HUDEP-2 (cell line): ENCODE data around the gene HELZ.

Source experiments
- DNase-seq, 76 experiments: peaks; one replicate each; lab custom pipeline; 2025; ENCODE audit not compliant: unreplicated experiment in 76 of 76; lab: John Stamatoyannopoulos, UW

The HELZ gene

DNA sequence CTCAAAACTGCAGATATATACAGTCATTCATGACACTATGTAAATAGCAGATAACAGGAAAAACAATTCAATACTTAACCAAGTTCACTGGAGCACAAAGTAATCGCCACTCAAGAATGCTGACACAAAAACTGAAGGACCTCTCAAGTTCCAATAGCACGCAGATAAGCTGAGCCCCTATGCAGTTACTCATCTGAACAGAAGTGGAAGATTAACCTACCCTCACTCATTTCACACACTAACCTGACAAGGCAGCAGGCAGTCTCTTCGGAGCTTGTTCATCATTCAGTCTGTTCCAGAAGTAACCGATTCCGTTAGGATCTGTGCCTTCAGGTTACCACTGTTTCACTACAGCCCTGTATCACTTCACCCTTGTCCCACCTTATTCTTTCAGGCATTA, 6.0 kb downstream of the HELZ start:
- no peak for DNase-seq

DNA sequence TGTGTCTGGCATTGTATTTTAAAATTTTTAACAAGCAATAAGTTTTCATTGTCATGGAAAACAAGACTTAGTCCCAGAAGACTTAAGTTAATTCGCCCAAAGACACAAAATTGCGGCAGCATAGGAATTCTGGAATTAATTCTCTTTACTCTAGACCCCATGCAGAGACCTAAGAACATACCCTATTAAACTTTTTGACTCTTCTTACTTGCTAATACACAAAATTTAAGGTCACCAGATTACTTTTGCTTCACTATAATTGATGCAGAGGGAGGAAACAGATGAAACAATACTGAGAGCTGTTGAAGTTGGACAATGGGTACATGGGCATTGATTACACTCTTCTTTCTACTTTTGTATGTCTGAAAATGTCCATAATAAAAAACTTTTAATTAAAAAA, 12.6 kb downstream of the HELZ start:
- DNase-seq: no peak

DNA sequence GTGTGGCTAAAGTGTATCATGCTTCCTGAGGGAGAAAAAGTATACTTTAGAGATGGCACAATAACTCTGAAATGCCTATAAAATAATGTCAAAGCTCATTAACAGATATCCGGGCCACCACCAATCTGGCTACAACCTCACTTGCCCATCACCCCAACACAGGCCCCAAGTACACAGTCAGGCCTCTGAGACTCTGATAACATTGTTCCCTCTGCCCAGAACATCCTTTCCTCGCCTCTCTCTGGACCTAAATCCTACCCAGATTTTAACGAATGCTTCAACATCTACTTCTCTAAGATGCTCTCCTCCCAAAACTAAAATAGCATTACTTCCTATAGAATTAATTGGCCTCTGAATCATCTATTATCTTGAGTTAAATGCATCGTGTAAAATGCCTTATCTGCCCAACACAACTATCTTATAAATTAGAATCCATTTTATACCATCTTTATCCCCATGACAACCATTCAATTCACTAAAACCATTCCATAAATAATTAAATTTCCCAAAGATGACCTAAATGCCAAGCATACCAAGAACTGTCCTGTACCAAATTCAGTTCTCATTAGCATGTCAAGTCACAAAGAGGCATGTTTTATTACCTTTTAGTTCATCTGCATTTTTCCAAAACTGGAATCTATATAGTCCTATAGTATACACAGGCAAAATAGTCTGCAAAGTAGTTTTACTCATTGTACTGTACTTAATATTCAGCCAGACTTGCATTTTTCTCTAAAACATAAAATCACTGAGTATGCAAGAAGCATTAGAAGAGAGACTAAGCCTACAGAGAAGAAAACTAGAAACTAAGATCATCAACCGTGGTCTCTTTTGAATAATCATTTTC, 15.7 kb downstream of the HELZ start:
- no peak for DNase-seq

DNA sequence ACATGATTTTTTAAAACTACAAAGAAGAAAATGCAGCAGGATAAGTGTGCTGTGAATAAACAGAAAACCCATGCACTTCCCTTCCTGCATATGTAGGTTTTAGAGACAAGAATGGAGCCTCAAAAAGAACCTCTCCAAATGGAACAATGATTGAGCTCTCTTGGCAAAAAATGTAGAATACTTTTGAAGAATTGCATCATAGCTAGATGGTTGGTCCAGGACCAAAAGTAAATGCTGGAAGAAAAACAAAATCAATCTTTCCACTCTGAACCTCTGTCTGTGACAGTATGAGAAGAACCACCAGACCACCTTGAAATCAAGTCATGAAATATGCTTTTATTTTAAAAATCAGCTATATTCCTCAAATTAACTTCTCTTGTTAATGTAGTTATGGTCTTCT, 17.5 kb downstream of the HELZ start:
- no peak for DNase-seq

DNA sequence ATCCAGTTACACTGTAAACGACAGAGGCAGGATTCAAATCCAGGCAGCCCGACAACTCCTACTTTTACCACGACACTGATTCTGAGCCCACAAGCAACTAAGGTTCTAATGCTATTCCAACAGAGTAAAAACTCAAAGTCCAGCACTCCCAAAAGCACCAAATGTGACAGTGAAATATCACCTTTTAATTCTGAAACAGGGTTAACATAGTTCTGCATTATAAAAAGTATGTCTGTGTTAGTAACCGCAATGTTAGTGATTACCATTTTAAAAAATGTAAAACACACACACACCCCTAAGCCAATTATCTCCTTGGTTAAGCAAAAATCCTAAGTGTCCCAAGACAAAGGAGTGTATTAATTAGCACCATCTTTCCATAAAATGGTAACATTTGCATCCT, 19.7 kb downstream of the HELZ start:
- no peak for DNase-seq

DNA sequence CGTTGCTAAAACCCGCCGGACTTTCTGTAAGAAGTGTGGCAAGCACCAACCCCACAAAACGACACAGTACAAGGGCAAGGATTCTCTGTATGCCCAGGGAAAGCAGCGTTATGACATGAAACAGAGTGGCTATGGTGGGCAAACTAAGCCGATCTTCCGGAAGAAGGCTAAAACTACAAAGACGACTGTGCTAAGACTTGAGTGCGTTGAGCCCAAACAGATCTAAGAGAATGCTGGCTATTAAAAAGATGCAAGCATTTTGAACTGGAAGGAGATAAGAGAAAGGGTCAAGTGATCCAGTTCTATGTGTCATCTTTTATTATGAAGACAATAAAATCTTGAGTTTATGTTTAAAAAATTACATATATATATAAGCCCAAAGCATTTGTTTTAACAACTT, 20.3 kb downstream of the HELZ start:
- DNase-seq: no peak

DNA sequence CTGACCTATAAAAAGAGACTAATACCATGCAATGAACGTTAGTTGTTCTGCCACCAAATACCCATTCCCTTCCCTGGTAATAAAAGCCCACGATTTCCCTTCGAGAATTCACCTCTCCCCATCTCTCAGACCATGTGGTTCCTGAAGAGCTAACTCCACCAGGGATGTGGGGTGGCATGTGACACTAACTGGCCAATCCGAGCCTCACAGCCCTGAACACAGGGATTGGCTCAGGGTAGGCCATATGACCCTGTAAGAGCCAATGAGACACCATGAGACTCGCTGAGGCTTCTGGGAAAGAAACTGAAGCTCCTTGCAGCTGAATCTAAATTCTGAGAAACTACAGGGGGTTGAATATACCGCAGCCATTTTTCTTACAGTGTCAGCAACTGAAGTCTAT, 21.1 kb downstream of the HELZ start:
- DNase-seq: peak in 2 of 76 experiments; percentile 22 to 23

DNA sequence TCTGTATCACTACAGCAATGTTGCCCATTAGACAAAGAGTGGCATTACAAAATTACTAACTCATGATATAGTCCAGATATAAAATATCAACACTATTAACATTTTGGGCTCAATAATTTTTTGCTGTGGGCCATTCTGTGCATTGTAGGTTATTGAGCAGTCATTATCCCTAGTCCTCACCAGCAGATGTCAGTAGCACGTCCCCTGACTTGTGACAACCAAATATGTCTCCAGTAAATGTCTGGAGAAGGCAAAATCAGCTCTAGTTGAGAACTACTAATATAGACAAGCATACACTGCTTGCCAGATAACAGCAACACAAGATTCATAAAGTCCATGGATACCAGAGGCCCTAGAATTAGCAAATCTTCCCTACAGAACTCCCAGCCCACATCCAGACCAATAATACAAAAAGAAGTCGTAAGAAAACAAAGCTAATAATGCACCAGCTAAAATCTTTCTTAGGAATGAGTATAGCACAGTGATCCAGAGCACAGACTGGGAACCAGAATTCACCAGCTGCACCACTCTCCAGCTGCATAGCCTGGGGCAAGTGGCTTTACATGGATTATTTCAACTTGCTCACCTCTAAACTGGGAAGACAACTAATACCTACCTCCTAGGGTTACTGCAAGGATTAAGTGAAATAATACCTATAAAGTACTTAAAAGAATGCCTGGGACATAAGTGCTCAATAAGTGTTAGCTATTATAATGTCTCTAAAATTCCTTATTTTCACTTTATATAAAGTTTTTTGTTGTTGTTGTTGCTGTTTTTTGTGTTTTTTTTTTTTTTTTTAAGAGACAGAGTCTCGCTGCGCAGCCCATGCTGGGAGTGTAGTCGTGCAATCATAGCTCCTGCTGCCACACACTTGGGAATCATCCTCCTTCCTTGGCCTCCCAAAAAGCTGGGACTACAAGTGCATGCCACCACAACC, 23.7 kb downstream of the HELZ start:
- peak in 36 of 76 experiments; percentile 2 to 56 (median 26) for DNase-seq

DNA sequence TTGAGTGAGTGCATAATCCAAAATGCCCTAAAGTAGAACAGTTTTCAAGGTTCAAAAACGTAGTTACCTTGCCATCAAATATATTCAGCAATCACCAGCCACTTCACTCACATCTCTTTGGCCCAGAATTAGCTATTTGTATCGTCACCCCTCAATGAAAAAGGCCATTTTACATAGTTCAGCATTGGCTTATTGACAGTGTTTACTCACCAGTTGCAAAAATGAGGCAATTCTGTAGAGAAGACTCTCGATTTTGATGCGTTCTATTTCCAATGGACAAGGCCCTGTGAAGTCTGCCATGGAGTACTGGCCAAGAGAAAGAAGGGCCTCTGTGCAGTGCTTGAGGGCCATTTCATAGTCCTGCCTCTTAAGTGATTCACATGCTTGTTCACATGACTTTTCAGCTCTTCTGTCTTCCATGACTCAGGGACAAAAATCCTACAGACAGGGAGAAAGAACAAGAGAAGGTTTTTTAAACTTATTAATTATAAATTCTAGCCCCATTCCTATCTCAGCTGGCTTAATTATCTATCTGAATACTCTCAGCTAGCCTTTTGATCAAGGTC, 26.5 kb downstream of the HELZ start:
- DNase-seq: no peak

DNA sequence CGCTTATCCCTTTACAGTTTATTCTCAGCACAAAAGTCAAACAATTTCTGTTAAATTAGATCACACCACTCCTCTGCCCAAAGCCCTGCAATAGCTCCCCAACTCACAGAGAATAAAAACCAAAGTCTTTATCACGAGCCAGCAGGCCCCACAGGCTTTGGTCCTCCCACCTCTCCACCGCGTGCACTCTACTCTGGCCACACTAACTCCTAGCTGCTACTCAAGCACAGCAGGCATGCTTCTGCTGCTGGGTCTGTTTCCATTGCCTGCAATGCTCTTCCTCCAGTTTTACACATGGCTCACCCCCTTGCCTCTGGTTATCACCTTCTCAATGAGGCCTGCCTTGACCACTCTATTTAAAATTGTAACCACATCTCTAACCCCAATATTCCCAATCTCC, 27.6 kb downstream of the HELZ start:
- peak in 72 of 76 experiments; percentile 18 to 91 (median 69) for DNase-seq

DNA sequence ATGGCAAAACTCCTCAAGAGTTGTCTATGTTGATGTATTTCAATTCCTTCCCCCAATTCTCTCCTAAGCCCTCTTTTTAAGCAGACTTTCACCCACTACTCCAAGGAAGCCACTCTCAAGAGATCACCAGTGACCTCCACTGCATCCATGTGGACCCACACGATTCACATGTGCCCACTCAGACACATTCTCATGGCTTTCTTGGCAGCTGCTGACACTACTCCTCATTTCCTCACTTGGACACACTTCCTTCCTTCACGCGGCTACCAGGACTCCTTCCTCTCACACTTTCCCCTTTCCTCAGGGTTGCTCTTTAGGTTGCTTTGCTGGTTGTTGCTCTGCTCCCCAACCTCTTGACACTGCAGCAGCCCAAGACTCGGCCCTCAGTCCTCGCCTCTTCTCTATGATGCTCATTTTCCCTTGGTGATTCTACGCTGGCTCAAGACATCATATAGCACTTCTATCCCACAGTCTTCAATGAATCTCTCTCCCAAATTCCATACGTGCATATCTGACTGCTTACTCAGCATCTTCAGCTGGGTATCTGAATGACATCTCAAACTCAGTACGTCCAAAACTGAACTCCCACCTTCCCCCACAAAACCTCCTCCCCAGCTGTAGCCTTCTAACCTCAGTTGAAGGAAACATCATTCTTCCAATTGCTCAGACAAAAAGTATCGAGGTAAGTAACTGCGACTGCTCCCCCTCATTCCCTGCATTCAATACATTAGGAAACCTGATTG, 28.2 kb downstream of the HELZ start:
- DNase-seq: no peak

DNA sequence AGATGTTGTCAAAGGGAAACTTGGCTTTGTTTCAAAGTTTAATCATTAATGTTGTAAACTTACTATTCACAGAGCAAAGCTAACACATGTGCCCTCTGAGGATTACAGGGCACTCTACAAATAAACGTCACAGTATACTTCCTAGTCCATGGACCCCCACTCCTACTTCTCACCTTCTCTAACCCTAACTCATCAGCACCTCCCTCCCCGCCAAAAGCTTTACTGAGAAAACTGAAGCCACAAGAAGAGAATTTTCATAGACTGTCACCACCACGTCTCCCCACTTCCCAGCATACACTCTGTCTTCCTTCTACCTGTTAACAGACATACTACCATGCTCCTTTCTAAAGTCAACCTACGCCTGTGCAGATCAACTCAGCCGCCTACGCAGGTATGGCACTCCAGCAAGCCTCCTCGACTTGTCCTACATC, 29.0 kb downstream of the HELZ start:
- DNase-seq: no peak

DNA sequence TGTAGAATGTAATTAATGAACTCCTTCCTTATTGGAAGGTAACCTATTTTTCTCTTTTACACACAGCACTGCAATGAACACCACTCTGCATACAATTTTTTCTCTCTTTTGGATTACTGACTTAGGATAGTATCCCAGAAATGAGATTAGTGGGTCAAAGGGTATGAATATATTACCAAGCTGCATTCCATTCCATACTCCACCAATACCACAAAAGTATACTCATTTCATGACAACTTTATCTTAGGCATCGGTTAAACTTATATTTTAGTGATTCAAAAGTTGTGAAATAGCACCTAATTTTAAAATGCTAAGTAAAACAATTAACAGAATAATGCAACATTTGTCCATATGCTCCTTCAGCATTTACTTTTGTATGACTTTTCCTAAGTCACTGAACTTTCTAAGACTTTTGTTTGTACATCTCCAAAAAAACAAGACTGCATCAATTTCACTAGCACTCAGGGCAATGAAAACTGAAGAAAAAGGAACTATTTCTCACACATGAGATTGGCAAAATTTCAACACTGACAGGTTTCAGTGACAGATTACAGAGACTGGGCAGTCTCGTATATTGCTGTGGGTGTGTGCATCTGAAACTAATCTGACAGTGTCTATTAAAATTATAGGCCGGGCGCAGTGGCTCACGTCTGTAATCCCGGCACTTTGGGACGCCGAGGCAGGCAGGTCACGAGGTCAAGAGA, 32.1 kb downstream of the HELZ start:
- DNase-seq: peak in 56 of 76 experiments; percentile 2 to 87 (median 62)

DNA sequence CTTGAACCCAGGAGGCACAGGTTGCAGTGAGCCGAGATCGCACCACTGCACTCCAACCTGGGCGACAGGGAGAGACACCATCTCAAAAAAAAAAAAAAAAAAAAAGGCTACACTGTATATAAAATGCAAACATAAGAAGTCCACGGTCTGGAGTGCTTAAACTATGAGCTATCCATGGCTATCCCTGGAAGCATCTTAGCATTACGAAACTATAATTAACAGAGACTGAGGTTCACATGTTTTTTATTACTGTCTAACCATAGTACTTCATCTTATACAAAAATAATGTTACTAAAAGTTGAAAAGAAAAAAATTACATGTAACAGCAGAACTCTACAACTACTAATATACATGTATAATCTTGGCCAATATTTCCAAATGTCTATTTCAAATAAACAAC, 32.8 kb downstream of the HELZ start:
- DNase-seq: no peak

DNA sequence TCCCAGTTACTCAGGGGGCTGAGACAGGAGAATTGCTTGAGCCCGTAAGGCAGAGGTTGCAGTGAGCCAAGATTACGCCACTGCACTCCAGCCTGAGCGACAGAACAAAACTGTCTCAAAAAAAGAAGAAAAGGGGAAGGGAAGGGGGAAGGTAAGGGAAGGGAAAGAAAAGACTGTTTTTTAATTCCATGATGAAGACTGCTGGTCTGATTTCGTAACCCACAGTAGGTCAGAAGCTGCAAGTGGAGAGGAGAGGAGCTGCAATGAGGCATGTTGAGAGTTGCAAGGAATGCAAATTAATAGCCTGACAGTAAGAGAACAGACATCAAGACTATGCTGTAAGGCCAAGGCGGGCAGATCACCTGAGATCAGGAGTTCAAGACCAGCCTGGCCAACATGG, 33.3 kb downstream of the HELZ start:
- DNase-seq: no peak

DNA sequence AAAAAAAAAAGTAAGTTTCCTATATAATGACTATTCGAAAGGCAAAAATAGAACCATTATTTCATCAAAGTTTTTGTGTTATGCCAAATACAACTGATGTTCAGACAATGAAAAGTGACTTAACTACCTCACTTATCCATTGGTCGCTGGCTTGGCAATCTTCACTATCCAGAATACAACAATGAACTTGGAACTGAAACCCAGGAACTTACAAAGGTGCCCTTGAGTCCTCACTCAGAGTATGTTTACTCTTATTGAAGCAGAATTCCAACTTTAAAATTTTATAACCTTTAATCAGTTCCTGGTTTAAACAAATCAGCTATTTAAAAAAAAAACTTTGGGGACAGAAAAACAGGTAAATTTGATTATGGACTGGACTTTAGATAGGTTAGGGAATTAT, 34.1 kb downstream of the HELZ start:
- DNase-seq: no peak

DNA sequence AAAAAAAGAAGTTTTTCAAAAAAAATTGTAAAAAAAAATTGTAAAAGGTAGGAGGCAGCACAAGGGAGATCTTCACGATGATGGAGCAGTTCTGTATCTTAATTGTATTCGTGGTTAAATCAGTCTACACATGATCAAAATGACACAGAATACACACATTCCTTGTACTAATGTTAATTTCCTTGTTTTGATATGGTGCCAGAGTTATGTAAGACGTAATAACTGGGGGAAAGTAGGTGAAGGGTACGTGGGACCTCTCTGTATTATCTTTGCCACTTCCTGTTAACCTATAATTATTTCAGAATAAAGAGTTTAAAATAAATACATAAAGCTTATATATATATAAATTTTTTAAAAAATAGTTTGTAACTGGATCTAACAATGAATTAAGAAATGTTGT, 36.8 kb downstream of the HELZ start:
- no peak for DNase-seq

DNA sequence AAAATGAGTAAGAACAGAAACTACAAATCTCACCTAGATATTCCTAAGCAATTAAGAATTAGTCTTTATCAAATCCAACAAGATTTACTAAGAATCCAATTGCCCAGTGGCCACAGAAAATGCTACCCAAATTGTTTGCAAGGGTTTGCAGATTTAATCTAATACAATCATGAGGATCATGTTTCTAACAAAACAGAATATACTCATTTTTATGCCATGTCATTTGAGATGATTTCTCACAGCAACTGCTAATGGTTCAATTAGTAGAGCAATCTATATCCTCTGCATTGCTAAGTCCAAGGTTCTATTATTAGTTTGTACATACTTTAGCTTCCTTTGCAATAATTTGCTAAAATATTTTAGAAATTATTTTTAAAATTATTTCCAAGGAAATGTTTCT, 41.2 kb downstream of the HELZ start:
- no peak for DNase-seq

DNA sequence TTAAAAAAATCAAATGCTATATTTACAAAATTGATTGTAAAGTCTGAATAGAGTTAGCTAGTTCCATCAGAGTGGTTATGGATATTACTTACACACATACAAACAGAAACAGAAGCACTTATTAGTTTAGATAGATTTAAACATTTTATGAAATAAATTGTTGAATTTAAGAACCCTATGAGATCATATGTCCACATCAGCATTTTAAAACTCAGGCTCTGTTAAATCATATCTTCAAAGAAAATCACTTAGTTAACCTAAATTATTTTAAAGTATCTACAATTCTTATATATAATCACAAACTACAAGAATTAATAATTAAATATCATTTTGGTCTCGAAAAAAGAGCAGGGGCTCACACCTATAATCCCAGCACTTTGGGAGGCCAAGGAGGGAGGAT, 42.5 kb downstream of the HELZ start:
- DNase-seq: no peak

DNA sequence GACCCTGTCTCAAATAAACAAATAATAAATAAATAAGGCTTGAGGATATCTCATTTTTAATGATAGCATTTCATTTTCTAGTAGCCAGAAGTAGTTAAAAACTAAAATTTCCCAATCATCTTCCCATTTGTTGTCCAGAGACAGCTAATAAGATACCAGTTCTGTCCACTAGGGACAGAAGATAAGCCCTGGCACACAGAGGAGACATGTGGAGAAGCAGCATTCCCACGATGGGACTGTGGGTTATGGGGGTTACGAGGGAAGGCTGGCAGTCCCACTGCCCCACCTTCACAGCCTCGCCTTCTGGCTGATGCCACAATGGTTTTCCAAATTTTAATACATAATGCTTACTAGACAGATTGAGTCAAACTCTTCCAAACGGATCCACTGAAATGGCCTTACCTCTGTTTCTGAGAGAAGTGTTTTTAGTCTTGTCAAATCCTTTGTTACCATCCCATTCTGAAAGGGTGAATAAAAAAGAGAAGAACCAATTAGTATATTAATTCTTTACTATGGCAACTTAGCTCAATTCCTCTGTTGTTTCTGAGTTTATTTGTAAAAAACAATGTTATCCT, 44.2 kb downstream of the HELZ start:
- DNase-seq: peak in 1 of 76 experiments; percentile 5
